ENCODE results near the gene IQGAP3. TPM values are rescaled to one million over a fixed set of nuclear protein-coding genes. Genes with fewer than 3 reads are reported as not detected.

IQGAP3 gene
- total and polyA plus RNA-seq, 2 experiments from 2014 or later, result 11.9 to 31.8 TPM

- TF ChIP-seq NANOG (IDR thresholded peaks at IDR 0.05; ENCODE audit: borderline replicate concordance), result no peak
- no peak for TF ChIP-seq REST (IDR thresholded peaks at IDR 0.05; ENCODE audit: unreplicated experiment)
- no peak for TF ChIP-seq CREB1 (CRISPR knock-in tag; IDR thresholded peaks at IDR 0.05; ENCODE audit: low read depth)
- no peak for TF ChIP-seq CTCF (conservative IDR thresholded peaks at IDR 0.05; ENCODE audit: low read depth in 2 of 2)
- no peak for TF ChIP-seq EZH2phosphoT487 (IDR thresholded peaks at IDR 0.05; ENCODE audit: unreplicated experiment)
- no peak for TF ChIP-seq STAT1 (IDR thresholded peaks at IDR 0.05; ENCODE audit: unreplicated experiment)
- TF ChIP-seq POLR2AphosphoS5 (IDR thresholded peaks at IDR 0.05; ENCODE audit: low read depth), result no peak
- no peak for TF ChIP-seq ZNF331 (CRISPR knock-in tag; IDR thresholded peaks at IDR 0.05; ENCODE audit: low read depth)
- no peak for TF ChIP-seq ZNF114 (CRISPR knock-in tag; IDR thresholded peaks at IDR 0.05)
- no peak for TF ChIP-seq ETS1 (IDR thresholded peaks at IDR 0.05)
- no peak for TF ChIP-seq EZH2 (IDR thresholded peaks at IDR 0.05; ENCODE audit: low read depth, unreplicated experiment)
- TF ChIP-seq JUNB (IDR thresholded peaks at IDR 0.05; ENCODE audit: unreplicated experiment), result no peak
- TF ChIP-seq ZNF462 (CRISPR knock-in tag; IDR thresholded peaks at IDR 0.05), result no peak
- no peak overlapping the region for H3K4me2 ChIP-seq
- no peak overlapping the region for H3K27ac ChIP-seq (ENCODE audit: low read depth)
- H3K4me1 ChIP-seq (ENCODE audit: insufficient read depth), result peaks cover 19% of the 10 kb centered on the region; the same call in 1 of the 2 replicates
- H3K4me3 ChIP-seq, result no peak overlapping the region
- no peaks in the 10 kb centered on the region for H3K27me3 ChIP-seq (ENCODE audit: insufficient read depth)
- Mint-ChIP-seq H3K4me3 (no peak overlapping the region), H3K27ac (no peak overlapping the region), H3K4me1 (peaks cover 22% of the 10 kb centered on the region), H3K36me3 (ENCODE audit: low read depth) (peaks cover 7% of the 10 kb centered on the region; the same call in 1 of the 3 replicates), H3K27me3 (ENCODE audit: insufficient read depth, low read depth, poor library complexity) (peaks cover 6% of the 10 kb centered on the region), H3K9me3 (no peaks in the 10 kb centered on the region)
- H3K79me2 ChIP-seq (replicated peaks; ENCODE audit: insufficient read depth), result no peaks in the 10 kb centered on the region
- ATAC-seq (no peak), DNase-seq (ENCODE audit: low spot score) (no peak)
- H4K20me1 ChIP-seq (replicated peaks; ENCODE audit: insufficient read depth), result no peaks in the 10 kb centered on the region; the same call in 1 of the 2 replicates
- H2AFZ ChIP-seq, result no peak overlapping the region
- H3F3A ChIP-seq (replicated peaks; ENCODE audit: low read depth), result no peaks in the 10 kb centered on the region
- no peaks in the 10 kb centered on the region for H3K36me3 ChIP-seq (ENCODE audit: insufficient read depth)
- H3K9me2 ChIP-seq (ENCODE audit: insufficient read depth), result no peaks in the 10 kb centered on the region
Observed at GRCh38 chr1:156522443-156522970, 49.9 kb downstream of the IQGAP3 start.

Data from GM23338 (cell line).